Measurements from ENCODE around the gene ELP4. TPM values are rescaled to one million over a fixed set of nuclear protein-coding genes. Genes with fewer than 3 reads are reported as not detected.

The ELP4 gene
- total RNA-seq, 2 donors from 2014 or later = 22.7 to 30.0 TPM

GRCh38 chr11:31810779-31811647 is 301.4 kb downstream of the ELP4 start, which contains the start of gene PAX6:
PAX6 (minus strand) TSS chr11:31811322; CDS start chr11:31806411, 4,911 bp downstream.
- H3K27me3 Mint-ChIP-seq (ENCODE audit: low read depth) = peaks cover 71% of the 10 kb centered on the region
- peaks cover 52% of the 10 kb centered on the region for H3K4me1 Mint-ChIP-seq (ENCODE audit: low read depth)
- no peaks in the 10 kb centered on the region for H3K9me3 Mint-ChIP-seq
- peak within 1 kb of the TSS; percentile 30 for H3K27ac Mint-ChIP-seq
- DNase-seq (peak; percentile 63 to 66), ATAC-seq (replicated peaks in 1 of 2) (peak; percentile 53 to 62)
- peak within 1 kb of the TSS; percentile 82 to 90 for H3K4me3 Mint-ChIP-seq
- peaks cover 3 to 9% of the 10 kb centered on the region in 2 donors for H3K36me3 Mint-ChIP-seq (ENCODE audit: insufficient read depth in 2 of 2)

DNA sequence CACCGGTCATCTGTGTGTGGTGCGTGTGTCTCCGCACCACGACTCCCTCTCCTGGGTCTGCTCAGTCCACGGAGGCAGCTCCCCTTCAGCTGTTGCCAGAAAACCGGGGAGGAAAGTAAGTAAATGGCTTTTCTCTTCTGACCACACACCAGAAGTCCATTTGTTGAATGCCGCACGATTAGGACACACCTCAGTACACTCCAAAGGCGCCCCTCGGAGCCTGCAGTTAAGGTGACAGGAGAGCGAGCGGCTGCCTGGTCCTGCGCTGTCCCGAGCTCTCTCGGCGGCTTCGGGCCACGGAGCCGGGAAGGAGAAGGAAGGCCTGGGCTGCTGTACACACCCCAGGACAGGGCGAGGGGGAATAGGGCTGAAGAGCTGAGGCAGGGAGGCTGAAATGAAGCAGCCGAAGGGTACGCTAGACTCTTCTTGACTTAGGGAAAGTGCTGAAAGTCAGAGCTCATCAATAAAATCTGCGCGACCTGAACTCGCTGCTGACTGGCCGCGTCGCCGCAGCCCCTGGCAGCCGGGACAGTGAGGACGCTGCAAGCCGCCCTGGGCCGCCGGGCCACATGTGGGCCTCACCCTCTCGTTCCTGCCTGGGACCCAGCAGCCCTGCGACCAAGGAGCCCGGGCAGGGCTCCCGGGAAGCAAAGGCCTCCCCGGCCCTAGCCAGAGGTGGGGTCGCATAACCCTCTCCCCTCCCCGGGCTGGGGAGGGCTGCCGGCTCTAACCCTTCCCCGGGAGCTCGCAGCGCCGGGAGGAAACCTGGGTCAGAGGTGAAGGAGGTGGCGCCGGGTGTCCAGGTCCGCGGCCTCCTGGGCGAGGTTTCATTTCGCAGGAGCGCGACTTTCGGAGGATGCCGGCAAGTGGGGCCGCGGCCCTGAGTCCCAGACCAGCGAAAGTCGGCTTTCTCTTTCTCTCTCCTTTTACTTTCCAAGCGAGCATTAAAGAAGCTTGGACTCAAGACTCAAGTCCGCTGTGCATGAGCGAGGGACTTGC is 303.1 kb downstream of the ELP4 start:
- peaks cover 57% of the 10 kb centered on the region for H3K4me1 Mint-ChIP-seq (ENCODE audit: low read depth)
- H3K9me3 Mint-ChIP-seq = no peaks in the 10 kb centered on the region
- peaks cover 68% of the 10 kb centered on the region for H3K27me3 Mint-ChIP-seq (ENCODE audit: low read depth)
- DNase-seq (no peak), ATAC-seq (replicated peaks in 1 of 2) (peak in 1 of 2 donors; percentile 7)
- H3K36me3 Mint-ChIP-seq (ENCODE audit: insufficient read depth in 2 of 2) = peaks cover 3 to 9% of the 10 kb centered on the region in 2 donors
- H3K4me3 Mint-ChIP-seq = peak overlapping the region; percentile 78 to 90
- H3K27ac Mint-ChIP-seq = peak overlapping the region; percentile 12

- Mint-ChIP-seq H3K36me3 (ENCODE audit: insufficient read depth in 2 of 2) (peaks cover 3 to 9% of the 10 kb centered on the region in 2 donors), H3K27ac (no peak overlapping the region), H3K4me3 (peak overlapping the region; percentile 73 to 90), H3K4me1 (ENCODE audit: low read depth) (peaks cover 53% of the 10 kb centered on the region), H3K27me3 (ENCODE audit: low read depth) (peaks cover 64% of the 10 kb centered on the region), H3K9me3 (no peaks in the 10 kb centered on the region)
- ATAC-seq (replicated peaks in 1 of 2) = no peak
- no peak for DNase-seq
Measured at GRCh38 chr11:31813391-31814175, 304.0 kb downstream of the ELP4 start.

DNA sequence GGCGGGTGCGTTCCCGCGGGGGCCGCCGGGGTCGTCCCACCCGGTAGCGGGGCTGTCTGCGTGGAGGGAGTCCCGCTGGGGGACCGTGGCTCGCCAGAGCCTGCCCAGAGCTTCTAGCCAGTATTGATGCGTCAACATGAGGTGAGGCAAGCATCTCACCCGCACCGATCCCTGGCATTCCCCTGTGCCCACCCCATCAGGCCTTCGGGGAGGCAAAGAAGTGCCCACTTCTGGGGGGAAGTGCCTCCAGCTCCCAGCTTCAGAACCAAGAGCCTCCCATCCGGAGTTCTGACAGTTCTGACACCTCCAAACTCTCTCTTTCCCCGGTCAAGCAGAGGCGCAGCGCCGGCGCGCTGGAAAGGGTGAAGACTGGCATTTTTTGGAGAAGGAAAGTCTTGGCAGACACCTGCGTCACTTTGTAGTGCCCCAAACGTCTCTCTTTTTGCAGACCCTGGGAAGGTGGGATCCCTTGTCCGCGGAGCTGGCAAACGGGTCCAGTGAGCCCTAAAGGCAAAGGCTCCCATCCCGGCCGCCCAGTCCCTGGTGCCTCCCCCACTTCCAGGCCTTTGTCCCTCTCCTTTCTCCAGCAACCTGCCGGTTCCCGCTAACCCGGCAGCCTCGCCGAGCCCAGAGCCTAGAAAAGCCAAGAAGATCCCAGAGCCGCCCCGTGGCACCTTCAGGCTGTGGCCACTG is 304.8 kb downstream of the ELP4 start:
- Mint-ChIP-seq H3K27ac (no peak overlapping the region), H3K36me3 (ENCODE audit: insufficient read depth in 2 of 2) (peaks cover 3 to 9% of the 10 kb centered on the region in 2 donors), H3K4me3 (peak overlapping the region; percentile 84 to 85), H3K9me3 (no peaks in the 10 kb centered on the region), H3K27me3 (ENCODE audit: low read depth) (peaks cover 62% of the 10 kb centered on the region), H3K4me1 (ENCODE audit: low read depth) (peaks cover 46% of the 10 kb centered on the region)
- DNase-seq (no peak), ATAC-seq (replicated peaks in 1 of 2) (no peak)

DNA sequence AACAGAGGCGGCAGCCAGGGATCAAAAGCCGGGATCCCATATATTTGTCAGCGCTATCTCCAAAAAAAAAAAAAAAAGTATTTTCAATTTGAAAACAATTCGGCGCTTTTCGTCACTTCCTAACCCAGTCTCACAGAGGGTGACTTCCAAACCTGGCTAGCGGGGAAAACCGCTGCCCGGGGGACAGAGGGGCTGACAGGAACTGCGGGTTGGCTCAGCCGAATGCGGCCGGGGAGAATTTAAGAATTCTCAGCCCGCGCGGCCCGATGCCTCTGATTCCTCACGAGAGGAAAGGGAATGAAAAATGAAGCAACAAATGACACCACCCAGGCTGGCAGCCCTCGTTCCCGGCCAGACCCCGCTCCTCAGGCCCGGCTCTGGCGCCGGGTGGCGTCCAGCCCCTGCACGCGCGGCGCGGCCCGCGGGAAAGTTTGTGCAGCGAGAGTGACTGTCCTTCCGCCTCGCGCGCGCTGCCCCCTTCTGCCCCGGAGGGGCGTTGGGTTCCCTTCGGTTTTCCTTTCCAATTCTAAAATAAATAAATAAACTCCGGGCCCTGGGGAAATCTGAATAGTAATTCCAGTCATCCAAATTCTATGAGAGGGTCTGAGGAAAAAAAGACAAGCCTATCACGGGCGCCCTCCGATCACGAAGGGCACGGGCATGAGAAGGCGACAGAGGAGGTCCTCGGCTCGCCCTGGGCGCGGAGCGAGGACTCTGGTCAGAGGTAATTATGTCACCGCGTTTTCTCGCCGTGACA is 306.3 kb downstream of the ELP4 start:
- peaks cover 65% of the 10 kb centered on the region for H3K27me3 Mint-ChIP-seq (ENCODE audit: low read depth)
- H3K27ac Mint-ChIP-seq = peak overlapping the region; percentile 77
- ATAC-seq (replicated peaks in 1 of 2) = no peak
- H3K4me3 Mint-ChIP-seq = peak overlapping the region; percentile 84 to 85
- H3K36me3 Mint-ChIP-seq (ENCODE audit: insufficient read depth in 2 of 2) = peaks cover 0 to 7% of the 10 kb centered on the region in 2 donors
- H3K4me1 Mint-ChIP-seq (ENCODE audit: low read depth) = peaks cover 46% of the 10 kb centered on the region
- H3K9me3 Mint-ChIP-seq = no peaks in the 10 kb centered on the region
- no peak for DNase-seq

GRCh38 chr11:31816468-31817053 is 307.0 kb downstream of the ELP4 start:
- peaks cover 42% of the 10 kb centered on the region for H3K4me1 Mint-ChIP-seq (ENCODE audit: low read depth)
- DNase-seq = no peak
- peaks cover 68% of the 10 kb centered on the region for H3K27me3 Mint-ChIP-seq (ENCODE audit: low read depth)
- no peaks in the 10 kb centered on the region for H3K9me3 Mint-ChIP-seq
- H3K27ac Mint-ChIP-seq = peak overlapping the region; percentile 77
- H3K4me3 Mint-ChIP-seq = peak overlapping the region; percentile 84 to 85
- ATAC-seq (replicated peaks in 1 of 2) = no peak
- H3K36me3 Mint-ChIP-seq (ENCODE audit: insufficient read depth in 2 of 2) = peaks cover 0 to 7% of the 10 kb centered on the region in 2 donors

- no peak for ATAC-seq (replicated peaks in 1 of 2)
- DNase-seq = no peak
- Mint-ChIP-seq H3K27ac (peak overlapping the region; percentile 15), H3K27me3 (ENCODE audit: low read depth) (peaks cover 68% of the 10 kb centered on the region), H3K4me3 (peak overlapping the region; percentile 79), H3K4me1 (ENCODE audit: low read depth) (peaks cover 37% of the 10 kb centered on the region), H3K36me3 (ENCODE audit: insufficient read depth in 2 of 2) (peaks cover 0 to 4% of the 10 kb centered on the region in 2 donors), H3K9me3 (no peaks in the 10 kb centered on the region)
Measured at GRCh38 chr11:31817054-31817620, 307.6 kb downstream of the ELP4 start.

DNA sequence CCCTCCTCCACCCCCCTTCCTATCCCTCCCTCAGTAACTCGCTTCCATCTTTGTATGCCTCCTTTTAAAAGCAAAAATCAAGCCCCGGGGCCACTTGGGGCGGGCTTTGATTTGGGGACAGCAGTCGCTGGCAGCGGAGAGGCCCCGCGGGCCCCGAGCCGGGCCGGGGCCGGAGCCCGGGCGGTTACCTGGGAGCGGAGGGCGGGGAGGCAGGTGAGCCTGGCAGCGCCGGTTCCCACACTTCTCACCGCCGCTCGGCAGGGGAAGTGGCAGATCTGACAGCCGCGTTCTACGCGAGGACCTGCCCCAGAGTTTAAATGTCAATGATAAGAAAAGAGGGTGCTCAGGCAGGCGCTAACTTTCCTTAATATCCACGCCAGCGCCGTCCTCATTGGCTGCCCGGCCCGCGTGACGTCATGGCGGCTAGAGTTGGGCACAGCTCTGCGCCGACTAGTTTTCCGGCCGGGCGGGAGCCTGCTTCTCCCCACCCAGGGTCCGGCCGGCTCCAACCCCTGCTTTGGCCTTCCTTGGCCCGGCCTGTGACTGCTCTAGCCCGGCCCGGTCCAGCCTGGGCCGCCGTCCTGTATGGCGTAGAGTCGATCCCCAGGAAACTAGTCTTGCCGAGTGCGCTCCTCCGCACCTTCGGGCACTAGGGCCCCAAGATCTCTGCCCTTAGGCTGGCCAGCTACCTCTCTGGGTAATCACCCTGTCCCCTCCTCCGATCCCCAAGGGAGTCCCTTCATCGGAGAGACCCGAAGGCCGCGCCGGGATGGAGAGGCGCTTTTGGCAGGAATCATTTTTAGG is 308.3 kb downstream of the ELP4 start:
- Mint-ChIP-seq H3K4me3 (peak overlapping the region; percentile 79), H3K4me1 (ENCODE audit: low read depth) (peaks cover 32% of the 10 kb centered on the region), H3K9me3 (no peaks in the 10 kb centered on the region), H3K36me3 (ENCODE audit: insufficient read depth in 2 of 2) (peaks cover 0 to 4% of the 10 kb centered on the region in 2 donors), H3K27ac (no peak overlapping the region), H3K27me3 (ENCODE audit: low read depth) (peaks cover 69% of the 10 kb centered on the region)
- DNase-seq = no peak
- ATAC-seq (replicated peaks in 1 of 2) = peak in 1 of 2 donors; percentile 5

- H3K27me3 Mint-ChIP-seq (ENCODE audit: low read depth) = peaks cover 75% of the 10 kb centered on the region
- no peak for DNase-seq
- H3K36me3 Mint-ChIP-seq (ENCODE audit: insufficient read depth in 2 of 2) = peaks cover 0 to 4% of the 10 kb centered on the region in 2 donors
- H3K4me1 Mint-ChIP-seq (ENCODE audit: low read depth) = peaks cover 32% of the 10 kb centered on the region
- peak overlapping the region; percentile 45 to 56 for H3K4me3 Mint-ChIP-seq
- ATAC-seq (replicated peaks in 1 of 2) = no peak
- H3K27ac Mint-ChIP-seq = no peak overlapping the region
- no peaks in the 10 kb centered on the region for H3K9me3 Mint-ChIP-seq
Measured at GRCh38 chr11:31818425-31818755, 308.8 kb downstream of the ELP4 start.

GRCh38 chr11:31818874-31819331 is 309.3 kb downstream of the ELP4 start:
- DNase-seq = no peak

More at GRCh38 chr11:31818874-31819331, 309.3 kb downstream of the ELP4 start:
- H3K36me3 Mint-ChIP-seq (ENCODE audit: insufficient read depth in 2 of 2) = peaks cover 0 to 4% of the 10 kb centered on the region in 2 donors
- ATAC-seq (replicated peaks in 1 of 2) = no peak
- peaks cover 32% of the 10 kb centered on the region for H3K4me1 Mint-ChIP-seq (ENCODE audit: low read depth)
- no peak overlapping the region for H3K4me3 Mint-ChIP-seq
- H3K27me3 Mint-ChIP-seq (ENCODE audit: low read depth) = peaks cover 80% of the 10 kb centered on the region
- no peaks in the 10 kb centered on the region for H3K9me3 Mint-ChIP-seq
- H3K27ac Mint-ChIP-seq = no peak overlapping the region

Data from activated T-cell treated with anti-CD3 and anti-CD28 coated beads, Interleukin-2, amount 50 U/mL, for 72 hours (primary cell).